Liver (tissue), 3 donors: Measurements from ENCODE around the gene TPBG.

ENCODE experiments used
- GABPA ChIP-seq, 2 donors: IDR thresholded peaks in 1 of 2; conservative IDR thresholded peaks in 1 of 2; 2 replicates each; pipeline ENCODE4 v1.6.1; 2016; ENCODE audit warnings: antibody characterized with exemption in 2 of 2, mild to moderate bottlenecking in 1 of 2, moderate library complexity in 1 of 2
- HNF4A ChIP-seq, 2 donors: conservative IDR thresholded peaks; 2 replicates each; pipeline ENCODE4 v1.6.1; 2016; ENCODE audit warnings: antibody characterized with exemption in 2 of 2, mild to moderate bottlenecking in 2 of 2
- JUND ChIP-seq, 2 donors: IDR thresholded peaks; 2 replicates each; pipeline ENCODE4 v1.6.1; 2016; ENCODE audit warnings: antibody characterized with exemption in 2 of 2
- MAX ChIP-seq: IDR thresholded peaks from 2 replicates; pipeline ENCODE4 v1.6.1; 2016; ENCODE audit warnings: antibody characterized with exemption
- RAD21 ChIP-seq, 2 donors: IDR thresholded peaks; 2 replicates each; pipeline ENCODE4 v1.6.1; 2016; ENCODE audit warnings: antibody characterized with exemption in 2 of 2, mild to moderate bottlenecking in 2 of 2
- TAF1 ChIP-seq: conservative IDR thresholded peaks from 2 replicates; pipeline ENCODE4 v1.6.1; 2016; ENCODE audit warnings: antibody characterized with exemption, mild to moderate bottlenecking
- TF ChIP-seq, protein P1 (sequence below): IDR thresholded peaks from 2 replicates; pipeline ENCODE4 v1.6.1; 2016; ENCODE audit warnings: antibody characterized with exemption
- TF ChIP-seq, protein P2 (sequence below): fragments of 150-350 bp; IDR thresholded peaks from 2 replicates; pipeline ENCODE4 v1.5.1; 2017; ENCODE audit warnings: improper control_type of control experiment, low read depth, low read length; ENCODE audit not compliant: missing input control
- TF ChIP-seq, protein P3 (sequence below): IDR thresholded peaks from 2 replicates; pipeline ENCODE4 v1.6.1; 2016; ENCODE audit warnings: antibody characterized with exemption, mild to moderate bottlenecking
- TF ChIP-seq, protein P4 (sequence below): IDR thresholded peaks from 2 replicates; pipeline ENCODE4 v1.6.1; 2016; ENCODE audit warnings: antibody characterized with exemption
- donor health status: healthy.
- donor health status: healthy.

GRCh38 chr6:82330171-82330804 lies 33.3 kb upstream of the TPBG start:
- TF ChIP-seq, protein P1, sequence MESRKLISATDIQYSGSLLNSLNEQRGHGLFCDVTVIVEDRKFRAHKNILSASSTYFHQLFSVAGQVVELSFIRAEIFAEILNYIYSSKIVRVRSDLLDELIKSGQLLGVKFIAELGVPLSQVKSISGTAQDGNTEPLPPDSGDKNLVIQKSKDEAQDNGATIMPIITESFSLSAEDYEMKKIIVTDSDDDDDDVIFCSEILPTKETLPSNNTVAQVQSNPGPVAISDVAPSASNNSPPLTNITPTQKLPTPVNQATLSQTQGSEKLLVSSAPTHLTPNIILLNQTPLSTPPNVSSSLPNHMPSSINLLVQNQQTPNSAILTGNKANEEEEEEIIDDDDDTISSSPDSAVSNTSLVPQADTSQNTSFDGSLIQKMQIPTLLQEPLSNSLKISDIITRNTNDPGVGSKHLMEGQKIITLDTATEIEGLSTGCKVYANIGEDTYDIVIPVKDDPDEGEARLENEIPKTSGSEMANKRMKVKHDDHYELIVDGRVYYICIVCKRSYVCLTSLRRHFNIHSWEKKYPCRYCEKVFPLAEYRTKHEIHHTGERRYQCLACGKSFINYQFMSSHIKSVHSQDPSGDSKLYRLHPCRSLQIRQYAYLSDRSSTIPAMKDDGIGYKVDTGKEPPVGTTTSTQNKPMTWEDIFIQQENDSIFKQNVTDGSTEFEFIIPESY: no peak
- TF ChIP-seq, protein P2, sequence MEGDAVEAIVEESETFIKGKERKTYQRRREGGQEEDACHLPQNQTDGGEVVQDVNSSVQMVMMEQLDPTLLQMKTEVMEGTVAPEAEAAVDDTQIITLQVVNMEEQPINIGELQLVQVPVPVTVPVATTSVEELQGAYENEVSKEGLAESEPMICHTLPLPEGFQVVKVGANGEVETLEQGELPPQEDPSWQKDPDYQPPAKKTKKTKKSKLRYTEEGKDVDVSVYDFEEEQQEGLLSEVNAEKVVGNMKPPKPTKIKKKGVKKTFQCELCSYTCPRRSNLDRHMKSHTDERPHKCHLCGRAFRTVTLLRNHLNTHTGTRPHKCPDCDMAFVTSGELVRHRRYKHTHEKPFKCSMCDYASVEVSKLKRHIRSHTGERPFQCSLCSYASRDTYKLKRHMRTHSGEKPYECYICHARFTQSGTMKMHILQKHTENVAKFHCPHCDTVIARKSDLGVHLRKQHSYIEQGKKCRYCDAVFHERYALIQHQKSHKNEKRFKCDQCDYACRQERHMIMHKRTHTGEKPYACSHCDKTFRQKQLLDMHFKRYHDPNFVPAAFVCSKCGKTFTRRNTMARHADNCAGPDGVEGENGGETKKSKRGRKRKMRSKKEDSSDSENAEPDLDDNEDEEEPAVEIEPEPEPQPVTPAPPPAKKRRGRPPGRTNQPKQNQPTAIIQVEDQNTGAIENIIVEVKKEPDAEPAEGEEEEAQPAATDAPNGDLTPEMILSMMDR: no peak
- no peak for TF ChIP-seq RAD21 (IDR thresholded peaks at IDR 0.05)
- TF ChIP-seq, protein P3, sequence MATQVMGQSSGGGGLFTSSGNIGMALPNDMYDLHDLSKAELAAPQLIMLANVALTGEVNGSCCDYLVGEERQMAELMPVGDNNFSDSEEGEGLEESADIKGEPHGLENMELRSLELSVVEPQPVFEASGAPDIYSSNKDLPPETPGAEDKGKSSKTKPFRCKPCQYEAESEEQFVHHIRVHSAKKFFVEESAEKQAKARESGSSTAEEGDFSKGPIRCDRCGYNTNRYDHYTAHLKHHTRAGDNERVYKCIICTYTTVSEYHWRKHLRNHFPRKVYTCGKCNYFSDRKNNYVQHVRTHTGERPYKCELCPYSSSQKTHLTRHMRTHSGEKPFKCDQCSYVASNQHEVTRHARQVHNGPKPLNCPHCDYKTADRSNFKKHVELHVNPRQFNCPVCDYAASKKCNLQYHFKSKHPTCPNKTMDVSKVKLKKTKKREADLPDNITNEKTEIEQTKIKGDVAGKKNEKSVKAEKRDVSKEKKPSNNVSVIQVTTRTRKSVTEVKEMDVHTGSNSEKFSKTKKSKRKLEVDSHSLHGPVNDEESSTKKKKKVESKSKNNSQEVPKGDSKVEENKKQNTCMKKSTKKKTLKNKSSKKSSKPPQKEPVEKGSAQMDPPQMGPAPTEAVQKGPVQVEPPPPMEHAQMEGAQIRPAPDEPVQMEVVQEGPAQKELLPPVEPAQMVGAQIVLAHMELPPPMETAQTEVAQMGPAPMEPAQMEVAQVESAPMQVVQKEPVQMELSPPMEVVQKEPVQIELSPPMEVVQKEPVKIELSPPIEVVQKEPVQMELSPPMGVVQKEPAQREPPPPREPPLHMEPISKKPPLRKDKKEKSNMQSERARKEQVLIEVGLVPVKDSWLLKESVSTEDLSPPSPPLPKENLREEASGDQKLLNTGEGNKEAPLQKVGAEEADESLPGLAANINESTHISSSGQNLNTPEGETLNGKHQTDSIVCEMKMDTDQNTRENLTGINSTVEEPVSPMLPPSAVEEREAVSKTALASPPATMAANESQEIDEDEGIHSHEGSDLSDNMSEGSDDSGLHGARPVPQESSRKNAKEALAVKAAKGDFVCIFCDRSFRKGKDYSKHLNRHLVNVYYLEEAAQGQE: no peak
- TF ChIP-seq MAX: no peak
- no peak for TF ChIP-seq HNF4A (conservative IDR thresholded peaks at IDR 0.05)
- TF ChIP-seq GABPA (IDR thresholded peaks at IDR 0.05 in 1 of 2, conservative IDR thresholded peaks at IDR 0.05 in 1 of 2): no peak
- no peak for TF ChIP-seq TAF1
- no peak for TF ChIP-seq JUND (IDR thresholded peaks at IDR 0.05)
- TF ChIP-seq, protein P4, sequence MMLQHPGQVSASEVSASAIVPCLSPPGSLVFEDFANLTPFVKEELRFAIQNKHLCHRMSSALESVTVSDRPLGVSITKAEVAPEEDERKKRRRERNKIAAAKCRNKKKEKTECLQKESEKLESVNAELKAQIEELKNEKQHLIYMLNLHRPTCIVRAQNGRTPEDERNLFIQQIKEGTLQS: no peak
